ENCODE measurements around the gene TOGARAM2. TPM values are rescaled to one million over a fixed set of nuclear protein-coding genes. Genes with fewer than 3 reads are reported as not detected.

Gene TOGARAM2
- total RNA-seq, 1 donor from 2014 or later: 51.9 TPM

DNA sequence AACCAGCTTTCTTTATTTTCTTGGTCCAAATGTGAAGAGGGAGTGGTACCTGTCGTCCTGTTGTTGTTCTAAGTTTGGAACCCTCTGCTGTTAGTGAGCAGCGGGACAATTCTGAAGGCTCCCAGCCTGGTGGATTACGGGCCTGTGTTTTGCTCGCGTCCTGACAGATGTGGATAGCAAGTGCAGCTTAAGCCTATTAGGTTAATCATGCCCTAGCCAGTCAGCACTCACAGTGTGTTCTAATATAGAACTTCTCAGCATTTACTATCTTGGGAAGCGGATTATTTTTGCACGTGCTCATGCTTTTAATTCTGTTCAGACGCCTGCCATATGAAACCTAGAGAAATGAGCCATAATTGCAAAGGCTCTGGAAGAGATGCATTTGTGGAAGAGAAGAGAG, 93.3 kb downstream of the TOGARAM2 start, which contains the start of gene PCARE:
PCARE (minus strand) TSS at position 113 of the 400 bp plus-strand sequence. CDS start 262 bp downstream, outside the sequence.
- no peak within 1 kb of the TSS for H3K4me3 ChIP-seq
- intact Hi-C loops (cut with micrococcal nuclease): no loop called here
- DNase-seq: no peak
- H3K27me3 ChIP-seq (ENCODE audit: low read depth): peaks cover 6% of the 10 kb centered on the region
- peaks cover 32% of the 10 kb centered on the region for H3K4me1 ChIP-seq
- peaks cover 13% of the 10 kb centered on the region for H3K9me3 ChIP-seq (replicated peaks)
- TF ChIP-seq, protein P1, sequence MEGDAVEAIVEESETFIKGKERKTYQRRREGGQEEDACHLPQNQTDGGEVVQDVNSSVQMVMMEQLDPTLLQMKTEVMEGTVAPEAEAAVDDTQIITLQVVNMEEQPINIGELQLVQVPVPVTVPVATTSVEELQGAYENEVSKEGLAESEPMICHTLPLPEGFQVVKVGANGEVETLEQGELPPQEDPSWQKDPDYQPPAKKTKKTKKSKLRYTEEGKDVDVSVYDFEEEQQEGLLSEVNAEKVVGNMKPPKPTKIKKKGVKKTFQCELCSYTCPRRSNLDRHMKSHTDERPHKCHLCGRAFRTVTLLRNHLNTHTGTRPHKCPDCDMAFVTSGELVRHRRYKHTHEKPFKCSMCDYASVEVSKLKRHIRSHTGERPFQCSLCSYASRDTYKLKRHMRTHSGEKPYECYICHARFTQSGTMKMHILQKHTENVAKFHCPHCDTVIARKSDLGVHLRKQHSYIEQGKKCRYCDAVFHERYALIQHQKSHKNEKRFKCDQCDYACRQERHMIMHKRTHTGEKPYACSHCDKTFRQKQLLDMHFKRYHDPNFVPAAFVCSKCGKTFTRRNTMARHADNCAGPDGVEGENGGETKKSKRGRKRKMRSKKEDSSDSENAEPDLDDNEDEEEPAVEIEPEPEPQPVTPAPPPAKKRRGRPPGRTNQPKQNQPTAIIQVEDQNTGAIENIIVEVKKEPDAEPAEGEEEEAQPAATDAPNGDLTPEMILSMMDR (IDR thresholded peaks at IDR 0.05; ENCODE audit: borderline replicate concordance): no peak
- H3K27ac ChIP-seq (replicated peaks): peak within 1 kb of the TSS; percentile 62
- no peaks in the 10 kb centered on the region for H3K36me3 ChIP-seq

DNA sequence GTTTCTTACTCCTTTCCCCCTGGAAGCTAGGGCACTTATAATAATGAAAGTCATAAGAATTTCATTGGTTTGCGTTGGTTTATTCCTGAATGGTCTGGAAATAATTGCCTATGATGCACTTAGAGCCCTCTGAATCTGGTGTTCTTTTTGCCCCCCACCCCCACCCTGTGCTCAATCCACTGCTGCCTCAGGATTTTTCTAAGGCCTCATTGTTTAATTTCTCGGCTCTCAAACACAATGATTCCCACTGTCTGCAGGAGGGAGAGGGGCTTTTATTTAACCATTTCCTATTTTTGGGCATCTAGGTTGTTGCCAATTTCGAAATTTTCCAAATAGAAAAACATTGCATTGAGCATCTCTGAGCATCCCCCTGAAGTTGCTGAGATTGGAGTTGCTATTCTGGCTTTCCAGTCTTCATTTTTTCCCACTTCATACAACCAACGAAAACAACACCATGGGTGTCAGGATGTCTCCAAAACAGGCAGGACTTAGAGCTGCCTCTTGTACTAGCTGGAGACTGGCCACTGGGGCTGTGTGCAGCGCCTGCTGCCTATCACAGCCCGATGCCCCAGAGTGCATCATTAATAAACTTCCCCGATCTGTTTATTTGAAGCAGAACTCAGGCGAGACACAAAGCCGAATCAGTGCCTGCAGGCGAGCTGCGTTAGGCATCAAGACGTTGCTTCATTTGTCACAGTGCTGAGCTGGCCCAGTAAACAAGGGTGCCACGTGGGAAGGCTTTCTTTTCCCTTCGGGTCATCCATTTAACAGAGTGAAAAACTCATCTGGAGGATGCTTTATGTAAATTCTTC, 95.0 kb downstream of the TOGARAM2 start:
- DNase-seq: no peak
- Histone ChIP-seq H3K4me1 (peaks cover 32% of the 10 kb centered on the region), H3K27me3 (ENCODE audit: low read depth) (peaks cover 6% of the 10 kb centered on the region), H3K36me3 (peaks cover 13% of the 10 kb centered on the region), H3K4me3 (no peak overlapping the region), H3K9me3 (replicated peaks) (peaks cover 30% of the 10 kb centered on the region), H3K27ac (replicated peaks) (no peak overlapping the region)
- TF ChIP-seq, protein P1 (IDR thresholded peaks at IDR 0.05; ENCODE audit: borderline replicate concordance): no peak
- intact Hi-C loops (cut with micrococcal nuclease): no loop called here

GRCh38 chr2:29079887-29080286, 98.8 kb downstream of the TOGARAM2 start:
- Histone ChIP-seq H3K36me3 (peaks cover 13% of the 10 kb centered on the region), H3K9me3 (replicated peaks) (peaks cover 36% of the 10 kb centered on the region), H3K27ac (replicated peaks) (no peak overlapping the region), H3K27me3 (ENCODE audit: low read depth) (no peaks in the 10 kb centered on the region), H3K4me1 (peaks cover 8% of the 10 kb centered on the region), H3K4me3 (no peak overlapping the region)
- intact Hi-C loops (cut with micrococcal nuclease): no loop called here
- TF ChIP-seq, protein P1 (IDR thresholded peaks at IDR 0.05; ENCODE audit: borderline replicate concordance): no peak
- DNase-seq: no peak

DNA sequence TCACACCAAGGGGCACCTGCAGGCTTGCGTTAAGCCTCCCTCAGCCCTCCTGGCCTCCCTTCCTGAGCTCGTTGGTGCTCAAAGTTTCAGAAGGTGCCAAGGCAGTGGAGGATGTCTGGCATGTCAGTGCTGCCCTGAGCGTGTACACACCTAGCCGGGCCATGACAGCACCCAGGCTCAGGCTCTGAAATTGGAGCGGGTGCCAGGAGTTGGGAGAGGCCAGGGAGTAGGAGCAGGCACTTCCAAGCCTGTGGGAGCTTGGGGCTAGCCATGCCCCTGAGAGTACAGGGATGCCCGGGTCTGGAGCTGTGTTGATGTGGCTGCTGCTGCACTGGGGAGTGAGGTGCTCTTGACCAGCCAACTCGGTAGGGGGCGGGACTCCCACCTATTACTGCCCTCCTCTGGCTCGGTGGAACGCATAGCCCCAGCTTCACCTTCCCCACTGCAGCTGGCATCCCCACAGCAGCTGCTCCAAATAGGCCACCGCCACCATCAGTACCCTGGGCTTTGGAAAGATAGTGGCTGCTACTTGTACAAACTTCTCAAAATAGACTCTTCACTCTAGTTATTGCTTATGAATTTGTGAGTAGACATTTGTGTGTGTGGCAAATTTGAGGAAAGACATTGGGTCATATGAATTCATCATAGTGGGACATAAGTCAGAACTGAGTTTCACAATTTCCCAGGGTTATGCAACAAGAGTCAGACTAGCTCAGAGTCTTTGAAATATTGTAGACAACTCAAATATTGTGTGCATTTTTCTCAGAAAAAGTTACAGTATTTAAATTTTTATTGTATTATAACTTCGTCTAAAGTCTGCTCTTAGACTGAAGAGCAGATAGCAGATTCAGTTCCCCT, 100.0 kb downstream of the TOGARAM2 start:
- Histone ChIP-seq H3K36me3 (peaks cover 13% of the 10 kb centered on the region), H3K27ac (replicated peaks) (no peak overlapping the region), H3K4me3 (no peak overlapping the region), H3K9me3 (replicated peaks) (peaks cover 36% of the 10 kb centered on the region), H3K4me1 (peaks cover 4% of the 10 kb centered on the region), H3K27me3 (ENCODE audit: low read depth) (no peaks in the 10 kb centered on the region)
- intact Hi-C loops (cut with micrococcal nuclease): no loop called here
- TF ChIP-seq, protein P1 (IDR thresholded peaks at IDR 0.05; ENCODE audit: borderline replicate concordance): no peak
- no peak for DNase-seq

DNA sequence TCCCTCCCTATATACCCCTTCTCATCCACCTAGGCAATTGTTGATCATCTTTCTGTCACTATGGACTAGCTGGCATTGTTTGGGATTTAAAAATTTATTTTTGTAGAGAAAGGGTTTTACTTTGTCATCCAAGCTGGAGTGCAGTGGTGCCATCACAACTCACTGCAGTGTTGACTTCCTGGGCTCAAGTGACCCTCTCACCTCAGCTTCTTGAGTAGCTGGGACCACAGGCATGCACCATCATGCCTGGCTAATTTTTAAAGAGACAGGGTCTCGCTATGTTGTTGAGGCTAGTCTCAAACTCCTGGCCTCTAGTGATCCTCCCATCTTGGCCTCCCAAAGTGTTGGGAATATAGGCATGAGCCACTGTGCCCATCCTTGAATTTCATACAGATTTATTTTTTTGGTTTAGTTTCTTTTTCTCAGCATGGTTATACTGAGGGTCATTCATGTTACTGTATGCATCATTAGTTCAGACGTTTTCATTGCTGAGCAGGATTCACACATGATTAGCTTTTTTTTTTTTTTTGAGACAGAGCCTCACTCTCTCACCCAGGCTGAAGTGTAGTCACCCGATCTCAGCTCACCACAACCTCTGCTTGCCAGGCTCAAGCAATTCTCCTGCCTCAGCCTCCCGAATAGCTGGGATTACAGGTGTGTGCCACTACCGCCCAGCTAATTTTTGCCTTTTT, 101.9 kb downstream of the TOGARAM2 start:
- TF ChIP-seq, protein P1 (IDR thresholded peaks at IDR 0.05; ENCODE audit: borderline replicate concordance): no peak
- no peak overlapping the region for H3K4me3 ChIP-seq
- H3K27me3 ChIP-seq (ENCODE audit: low read depth): no peaks in the 10 kb centered on the region
- DNase-seq: no peak
- peaks cover 36% of the 10 kb centered on the region for H3K9me3 ChIP-seq (replicated peaks)
- intact Hi-C loops (cut with micrococcal nuclease): no loop called here
- H3K36me3 ChIP-seq: peaks cover 13% of the 10 kb centered on the region
- no peak overlapping the region for H3K27ac ChIP-seq (replicated peaks)
- H3K4me1 ChIP-seq: no peaks in the 10 kb centered on the region
